ENCODE results near the gene SLC22A3.

GRCh38 chr6:160368670-160369069 lies 20.5 kb downstream of the SLC22A3 start:
- TF ChIP-seq CTCF (conservative IDR thresholded peaks at IDR 0.05 in 1 of 2, IDR thresholded peaks at IDR 0.05 in 1 of 2; ENCODE audit: low read depth in 1 of 2, low read length in 2 of 2) (no peak), EZH2 (IDR thresholded peaks at IDR 0.05; ENCODE audit: low read length, missing control alignments) (no peak)

Measured in fibroblast of lung (primary cell).